HEK293 (cell line): ENCODE data around the gene RNF115.

Experiments used
- BCL6B ChIP-seq: fragments of 450-650 bp; formaldehyde crosslinking; IDR thresholded peaks from 2 replicates; pipeline ENCODE4 v1.5.1; 2017; ENCODE audit warnings: missing biosample characterization, missing genetic modification characterization
- HOXA7 ChIP-seq: sonication (generic); formaldehyde crosslinking; IDR thresholded peaks from 2 replicates; pipeline ENCODE4 v1.8.1; 2022; ENCODE audit warnings: missing genetic modification reagents, borderline replicate concordance
- HOXC10 ChIP-seq: sonication (generic); formaldehyde crosslinking; IDR thresholded peaks from 2 replicates; pipeline ENCODE4 v1.8.1; 2023; ENCODE audit warnings: mild to moderate bottlenecking, missing genetic modification reagents
- KLF17 ChIP-seq: fragments of 450-650 bp; formaldehyde crosslinking; IDR thresholded peaks from 2 replicates; pipeline ENCODE4 v1.5.1; 2016; ENCODE audit warnings: missing biosample characterization, missing genetic modification characterization
- PRDM1 ChIP-seq: fragments of 450-650 bp; formaldehyde crosslinking; IDR thresholded peaks from 2 replicates; pipeline ENCODE4; 2016; ENCODE audit warnings: missing biosample characterization, missing genetic modification characterization
- SETDB1 ChIP-seq: IDR thresholded peaks from one replicate; pipeline ENCODE4 v1.6.1; 2017; ENCODE audit warnings: mild to moderate bottlenecking, low read length, moderate library complexity, mixed read lengths; ENCODE audit not compliant: insufficient read length
- TRIM28 ChIP-seq: IDR thresholded peaks from 2 replicates; pipeline ENCODE4 v1.6.1; 2011; ENCODE audit warnings: low read length, control low read depth, borderline replicate concordance
- ZBTB17 ChIP-seq: fragments of 450-650 bp; formaldehyde crosslinking; IDR thresholded peaks from 2 replicates; pipeline ENCODE4 v1.5.1; 2016; ENCODE audit warnings: missing biosample characterization, missing genetic modification characterization
- ZBTB20 ChIP-seq: fragments of 450-650 bp; formaldehyde crosslinking; IDR thresholded peaks from 2 replicates; pipeline ENCODE4 v1.5.1; 2016; ENCODE audit warnings: missing biosample characterization, missing genetic modification characterization
- ZBTB21 ChIP-seq: fragments of 450-650 bp; formaldehyde crosslinking; IDR thresholded peaks from 2 replicates; pipeline ENCODE4 v1.5.1; 2017; ENCODE audit warnings: missing biosample characterization, missing genetic modification characterization
- ZBTB48 ChIP-seq: fragments of 450-650 bp; formaldehyde crosslinking; IDR thresholded peaks from 2 replicates; pipeline ENCODE4 v1.5.1; 2016; ENCODE audit warnings: missing biosample characterization, missing genetic modification characterization
- ZBTB8A ChIP-seq: fragments of 450-650 bp; formaldehyde crosslinking; IDR thresholded peaks from 2 replicates; pipeline ENCODE4 v1.5.1; 2016; ENCODE audit warnings: missing biosample characterization, missing genetic modification characterization
- ZEB2 ChIP-seq: fragments of 450-650 bp; formaldehyde crosslinking; IDR thresholded peaks from 2 replicates; pipeline ENCODE4 v1.5.1; 2016; ENCODE audit warnings: missing biosample characterization, missing genetic modification characterization
- ZFP41 ChIP-seq: fragments of 450-650 bp; formaldehyde crosslinking; IDR thresholded peaks from 2 replicates; pipeline ENCODE4 v1.5.1; 2016; ENCODE audit warnings: missing biosample characterization, missing genetic modification characterization, borderline replicate concordance
- ZNF140 ChIP-seq: fragments of 450-650 bp; formaldehyde crosslinking; IDR thresholded peaks from 2 replicates; pipeline ENCODE4 v1.5.1; 2016; ENCODE audit warnings: missing biosample characterization, missing genetic modification characterization
- ZNF16 ChIP-seq: fragments of 450-650 bp; formaldehyde crosslinking; IDR thresholded peaks from 2 replicates; pipeline ENCODE4 v1.5.1; 2016; ENCODE audit warnings: low read depth, missing biosample characterization, missing genetic modification characterization
- ZNF223 ChIP-seq: fragments of 450-650 bp; formaldehyde crosslinking; IDR thresholded peaks from 2 replicates; pipeline ENCODE4 v1.5.1; 2016; ENCODE audit warnings: missing biosample characterization, missing genetic modification characterization
- ZNF239 ChIP-seq: fragments of 450-650 bp; formaldehyde crosslinking; IDR thresholded peaks from 2 replicates; pipeline ENCODE4 v1.5.1; 2016; ENCODE audit warnings: missing biosample characterization, missing genetic modification characterization
- ZNF24 ChIP-seq: fragments of 450-650 bp; formaldehyde crosslinking; IDR thresholded peaks from 2 replicates; pipeline ENCODE4 v1.5.1; 2016; ENCODE audit warnings: missing biosample characterization, missing genetic modification characterization
- ZNF426 ChIP-seq: fragments of 450-650 bp; formaldehyde crosslinking; IDR thresholded peaks from 2 replicates; pipeline ENCODE4 v1.5.1; 2017; ENCODE audit warnings: missing biosample characterization, missing genetic modification characterization, mild to moderate bottlenecking, inconsistent platforms, moderate library complexity
- ZNF514 ChIP-seq: fragments of 450-650 bp; formaldehyde crosslinking; IDR thresholded peaks from 2 replicates; pipeline ENCODE4 v1.5.1; 2016; ENCODE audit warnings: missing biosample characterization, missing genetic modification characterization
- ZNF560 ChIP-seq: fragments of 450-650 bp; formaldehyde crosslinking; IDR thresholded peaks from 2 replicates; pipeline ENCODE4 v1.5.1; 2017; ENCODE audit warnings: missing biosample characterization, missing genetic modification characterization, borderline replicate concordance
- ZNF670 ChIP-seq: fragments of 450-650 bp; formaldehyde crosslinking; IDR thresholded peaks from 2 replicates; pipeline ENCODE4 v1.5.1; 2016; ENCODE audit warnings: missing biosample characterization, missing genetic modification characterization, low read depth
- ZNF692 ChIP-seq: fragments of 450-650 bp; formaldehyde crosslinking; IDR thresholded peaks from 2 replicates; pipeline ENCODE4 v1.5.1; 2016; ENCODE audit warnings: missing biosample characterization, missing genetic modification characterization
- TF ChIP-seq, protein P1 (sequence below): fragments of 450-650 bp; formaldehyde crosslinking; IDR thresholded peaks from 2 replicates; pipeline ENCODE4 v1.5.1; 2016; ENCODE audit warnings: missing biosample characterization, missing genetic modification characterization, low read depth
- TF ChIP-seq, protein P2 (sequence below): fragments of 450-650 bp; formaldehyde crosslinking; conservative IDR thresholded peaks from 2 replicates; pipeline ENCODE4 v1.5.1; 2016; ENCODE audit warnings: low read depth, missing biosample characterization, missing genetic modification characterization
- TF ChIP-seq, protein P3 (sequence below): fragments of 450-650 bp; formaldehyde crosslinking; IDR thresholded peaks from 2 replicates; pipeline ENCODE4 v1.5.1; 2016; ENCODE audit warnings: missing biosample characterization, missing genetic modification characterization

RNF115 gene

GRCh38 chr1:145845514-145846161 is 21.7 kb upstream of the RNF115 start, which contains the start of gene NUDT17 (continued):
- TF ChIP-seq ZNF24 (no peak), ZNF16 (tag by site-specific recombination) (no peak), ZEB2 (tag by site-specific recombination) (peak; percentile 76; the same call in 1 of the 2 replicates), PRDM1 (tag by site-specific recombination) (no peak), TRIM28 (peak; percentile 41; the same call in 1 of the 2 replicates), ZNF239 (tag by site-specific recombination) (no peak), ZBTB17 (peak; percentile 59; the same call in 1 of the 2 replicates), HOXA7 (CRISPR knock-in tag) (no peak), ZNF514 (tag by site-specific recombination) (no peak), ZNF223 (tag by site-specific recombination) (no peak), ZNF426 (tag by site-specific recombination) (no peak), ZBTB21 (tag by site-specific recombination) (no peak; the same call in 1 of the 2 replicates), ZNF670 (no peak), HOXC10 (CRISPR knock-in tag) (no peak), ZNF692 (no peak; the same call in 1 of the 2 replicates), KLF17 (tag by site-specific recombination) (0 out of 2 replicates have a peak, but pooled peaks have one; percentile 26), ZNF140 (no peak), ZBTB48 (tag by site-specific recombination) (peak; percentile 68; the same call in 1 of the 2 replicates), BCL6B (no peak), ZBTB8A (tag by site-specific recombination) (peak; percentile 78), ZNF560 (no peak), ZFP41 (tag by site-specific recombination) (no peak), ZBTB20 (peak; percentile 75), SETDB1 (no peak)
- TF ChIP-seq, protein P1, sequence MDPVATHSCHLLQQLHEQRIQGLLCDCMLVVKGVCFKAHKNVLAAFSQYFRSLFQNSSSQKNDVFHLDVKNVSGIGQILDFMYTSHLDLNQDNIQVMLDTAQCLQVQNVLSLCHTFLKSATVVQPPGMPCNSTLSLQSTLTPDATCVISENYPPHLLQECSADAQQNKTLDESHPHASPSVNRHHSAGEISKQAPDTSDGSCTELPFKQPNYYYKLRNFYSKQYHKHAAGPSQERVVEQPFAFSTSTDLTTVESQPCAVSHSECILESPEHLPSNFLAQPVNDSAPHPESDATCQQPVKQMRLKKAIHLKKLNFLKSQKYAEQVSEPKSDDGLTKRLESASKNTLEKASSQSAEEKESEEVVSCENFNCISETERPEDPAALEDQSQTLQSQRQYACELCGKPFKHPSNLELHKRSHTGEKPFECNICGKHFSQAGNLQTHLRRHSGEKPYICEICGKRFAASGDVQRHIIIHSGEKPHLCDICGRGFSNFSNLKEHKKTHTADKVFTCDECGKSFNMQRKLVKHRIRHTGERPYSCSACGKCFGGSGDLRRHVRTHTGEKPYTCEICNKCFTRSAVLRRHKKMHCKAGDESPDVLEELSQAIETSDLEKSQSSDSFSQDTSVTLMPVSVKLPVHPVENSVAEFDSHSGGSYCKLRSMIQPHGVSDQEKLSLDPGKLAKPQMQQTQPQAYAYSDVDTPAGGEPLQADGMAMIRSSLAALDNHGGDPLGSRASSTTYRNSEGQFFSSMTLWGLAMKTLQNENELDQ (tag by site-specific recombination) = no peak
- TF ChIP-seq, protein P2, sequence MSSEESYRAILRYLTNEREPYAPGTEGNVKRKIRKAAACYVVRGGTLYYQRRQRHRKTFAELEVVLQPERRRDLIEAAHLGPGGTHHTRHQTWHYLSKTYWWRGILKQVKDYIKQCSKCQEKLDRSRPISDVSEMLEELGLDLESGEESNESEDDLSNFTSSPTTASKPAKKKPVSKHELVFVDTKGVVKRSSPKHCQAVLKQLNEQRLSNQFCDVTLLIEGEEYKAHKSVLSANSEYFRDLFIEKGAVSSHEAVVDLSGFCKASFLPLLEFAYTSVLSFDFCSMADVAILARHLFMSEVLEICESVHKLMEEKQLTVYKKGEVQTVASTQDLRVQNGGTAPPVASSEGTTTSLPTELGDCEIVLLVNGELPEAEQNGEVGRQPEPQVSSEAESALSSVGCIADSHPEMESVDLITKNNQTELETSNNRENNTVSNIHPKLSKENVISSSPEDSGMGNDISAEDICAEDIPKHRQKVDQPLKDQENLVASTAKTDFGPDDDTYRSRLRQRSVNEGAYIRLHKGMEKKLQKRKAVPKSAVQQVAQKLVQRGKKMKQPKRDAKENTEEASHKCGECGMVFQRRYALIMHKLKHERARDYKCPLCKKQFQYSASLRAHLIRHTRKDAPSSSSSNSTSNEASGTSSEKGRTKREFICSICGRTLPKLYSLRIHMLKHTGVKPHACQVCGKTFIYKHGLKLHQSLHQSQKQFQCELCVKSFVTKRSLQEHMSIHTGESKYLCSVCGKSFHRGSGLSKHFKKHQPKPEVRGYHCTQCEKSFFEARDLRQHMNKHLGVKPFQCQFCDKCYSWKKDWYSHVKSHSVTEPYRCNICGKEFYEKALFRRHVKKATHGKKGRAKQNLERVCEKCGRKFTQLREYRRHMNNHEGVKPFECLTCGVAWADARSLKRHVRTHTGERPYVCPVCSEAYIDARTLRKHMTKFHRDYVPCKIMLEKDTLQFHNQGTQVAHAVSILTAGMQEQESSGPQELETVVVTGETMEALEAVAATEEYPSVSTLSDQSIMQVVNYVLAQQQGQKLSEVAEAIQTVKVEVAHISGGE (tag by site-specific recombination) = peak; percentile 90
- TF ChIP-seq, protein P3, sequence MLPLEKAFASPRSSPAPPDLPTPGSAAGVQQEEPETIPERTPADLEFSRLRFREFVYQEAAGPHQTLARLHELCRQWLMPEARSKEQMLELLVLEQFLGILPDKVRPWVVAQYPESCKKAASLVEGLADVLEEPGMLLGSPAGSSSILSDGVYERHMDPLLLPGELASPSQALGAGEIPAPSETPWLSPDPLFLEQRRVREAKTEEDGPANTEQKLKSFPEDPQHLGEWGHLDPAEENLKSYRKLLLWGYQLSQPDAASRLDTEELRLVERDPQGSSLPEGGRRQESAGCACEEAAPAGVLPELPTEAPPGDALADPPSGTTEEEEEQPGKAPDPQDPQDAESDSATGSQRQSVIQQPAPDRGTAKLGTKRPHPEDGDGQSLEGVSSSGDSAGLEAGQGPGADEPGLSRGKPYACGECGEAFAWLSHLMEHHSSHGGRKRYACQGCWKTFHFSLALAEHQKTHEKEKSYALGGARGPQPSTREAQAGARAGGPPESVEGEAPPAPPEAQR = no peak
